ENCODE results near the gene E2F8. TPM values are rescaled to one million over a fixed set of nuclear protein-coding genes. Genes with fewer than 3 reads are reported as not detected.

E2F8 gene
- polyA plus RNA-seq, 5 donors, result 29.9 to 73.4 (median 47.4) TPM

DNA sequence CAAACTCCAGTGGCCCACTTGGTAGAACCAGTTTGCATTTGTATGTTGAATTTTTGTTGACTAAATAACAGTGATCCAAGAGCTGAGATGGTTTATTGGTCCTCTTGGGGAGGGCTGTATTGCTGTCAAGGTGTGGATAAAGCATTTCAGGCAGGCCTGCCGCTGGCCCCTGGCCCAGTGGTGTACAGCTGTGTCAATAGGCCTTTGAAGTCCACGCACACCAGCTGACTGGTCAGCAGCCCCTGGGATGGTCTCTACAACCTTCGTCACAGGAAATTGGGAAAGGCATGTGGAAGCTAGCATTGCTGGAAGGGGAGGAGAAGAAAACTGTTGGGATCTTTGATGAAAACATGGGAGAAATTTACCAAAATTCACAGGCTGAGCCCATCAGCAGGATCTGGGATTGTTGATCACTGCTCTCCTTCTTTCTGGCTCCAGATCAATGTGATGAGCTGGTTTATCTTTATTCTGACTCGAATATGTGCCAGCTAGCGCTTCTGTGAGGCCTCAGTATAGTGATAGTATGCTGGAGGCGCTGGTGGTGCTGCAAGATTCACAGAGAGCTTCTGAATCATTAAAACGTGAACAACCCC lies 12.5 kb upstream of the E2F8 start:
- no peak for DNase-seq

DNA sequence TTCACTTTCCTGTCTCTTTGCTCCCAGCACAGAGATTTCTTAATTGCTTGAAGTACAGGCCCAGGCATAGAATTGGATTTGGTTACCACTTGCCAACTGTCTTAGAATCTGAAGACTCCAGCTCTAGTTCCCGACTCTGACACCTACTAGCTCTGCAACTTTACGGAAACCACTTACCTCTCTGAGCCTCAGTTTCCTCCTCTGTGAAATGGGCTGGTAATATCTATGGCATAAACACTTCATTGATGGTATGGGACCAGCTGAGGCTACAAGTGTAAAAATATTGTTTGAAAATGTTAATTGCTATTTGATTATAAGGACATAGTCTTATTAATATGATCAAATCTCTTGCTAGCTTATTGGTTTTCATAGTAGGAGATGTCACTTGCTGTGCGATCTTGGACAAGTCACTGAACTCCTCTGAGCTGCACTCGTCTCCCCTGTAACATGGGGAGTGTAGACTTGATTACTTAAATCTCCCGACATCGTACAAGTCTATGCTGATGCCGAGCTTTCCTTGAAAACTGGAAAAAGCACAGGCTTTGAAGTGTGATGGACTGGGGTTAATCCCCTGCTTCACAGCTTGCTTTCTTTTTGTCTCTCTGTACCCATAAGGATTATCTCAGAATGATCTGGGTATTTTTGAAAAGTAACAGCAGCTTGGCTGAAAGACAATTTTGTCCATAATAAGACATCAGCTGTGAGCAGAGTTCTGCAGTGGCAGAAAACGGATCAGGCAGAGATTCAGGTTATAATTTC lies 11.8 kb upstream of the E2F8 start:
- DNase-seq, result no peak

DNA sequence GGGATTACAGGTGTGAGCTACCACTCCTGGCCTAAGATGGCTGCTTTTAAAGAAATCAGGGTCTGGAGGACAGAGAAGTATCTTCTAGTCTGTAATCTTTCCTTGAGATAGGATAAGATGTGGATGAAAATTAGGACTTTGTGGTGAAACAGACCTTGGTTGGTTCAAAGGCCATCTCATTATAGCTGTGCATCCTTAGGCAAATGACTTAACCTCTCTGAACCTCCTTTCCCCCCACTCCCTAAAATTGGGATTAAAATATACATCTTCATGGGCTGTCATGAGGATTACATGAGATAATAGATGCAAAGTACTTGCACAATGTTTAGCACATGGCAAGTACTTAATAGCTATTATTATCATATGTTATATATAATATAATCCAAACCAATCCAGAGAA lies 10.8 kb upstream of the E2F8 start:
- DNase-seq, result no peak

DNA sequence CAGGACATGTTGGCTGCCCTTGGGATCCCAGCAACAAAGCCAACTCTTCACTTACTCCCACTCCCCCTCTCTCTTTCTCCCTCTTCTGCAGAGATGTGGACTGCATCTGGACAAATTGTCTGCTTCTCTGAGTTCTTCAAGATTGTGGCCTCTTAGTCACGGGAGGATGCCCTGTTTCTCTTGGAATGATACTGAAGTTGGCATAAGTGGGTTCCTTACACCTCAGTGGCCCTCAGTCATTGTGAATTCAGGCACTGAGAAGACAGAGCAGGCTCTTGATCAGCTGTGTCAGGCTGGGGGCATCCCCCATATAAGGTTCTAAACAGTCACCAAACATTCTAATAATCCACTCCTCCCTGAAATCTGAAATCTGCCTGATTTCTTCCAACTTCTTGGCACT lies 6.1 kb upstream of the E2F8 start:
- DNase-seq, result no peak

DNA sequence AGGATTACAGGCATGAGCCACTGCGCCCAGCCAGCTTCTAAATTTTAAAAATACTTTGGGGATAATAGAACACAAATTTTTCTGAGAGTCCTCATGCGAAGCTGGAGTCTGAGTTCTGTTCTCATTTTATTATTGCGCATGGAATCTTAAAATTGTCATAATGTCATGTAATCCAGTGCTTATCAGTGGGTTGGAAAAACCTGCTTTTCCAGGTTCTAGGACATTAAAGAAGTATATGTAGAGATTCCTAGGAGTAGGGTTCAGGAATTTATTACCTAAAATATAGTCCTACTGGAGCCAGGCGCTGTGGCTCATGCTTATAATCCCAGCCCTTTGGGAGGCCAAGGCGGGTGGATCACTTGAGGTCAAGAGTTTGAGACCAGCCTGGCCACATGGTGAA lies 4.6 kb upstream of the E2F8 start:
- no peak for DNase-seq

DNA sequence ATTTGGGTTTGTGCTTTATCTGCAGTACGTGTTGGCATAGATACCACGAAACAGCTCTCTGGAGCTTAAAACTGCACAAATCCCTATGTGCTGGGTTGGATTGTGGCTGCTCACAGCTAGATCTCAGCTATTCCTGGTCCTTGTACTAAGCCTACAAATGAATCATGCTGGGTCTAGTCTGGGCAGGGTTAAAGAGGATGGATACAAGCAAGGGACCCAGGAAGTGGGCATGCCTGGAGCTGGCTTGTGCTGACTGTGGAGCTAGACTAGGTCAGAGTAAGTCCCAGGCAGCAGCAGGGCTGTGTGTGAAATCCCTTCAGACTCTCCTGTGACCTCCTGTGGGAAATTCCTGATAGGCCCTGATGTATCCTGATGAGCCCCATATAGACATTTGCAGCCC lies 3.9 kb upstream of the E2F8 start:
- no peak for DNase-seq

DNA sequence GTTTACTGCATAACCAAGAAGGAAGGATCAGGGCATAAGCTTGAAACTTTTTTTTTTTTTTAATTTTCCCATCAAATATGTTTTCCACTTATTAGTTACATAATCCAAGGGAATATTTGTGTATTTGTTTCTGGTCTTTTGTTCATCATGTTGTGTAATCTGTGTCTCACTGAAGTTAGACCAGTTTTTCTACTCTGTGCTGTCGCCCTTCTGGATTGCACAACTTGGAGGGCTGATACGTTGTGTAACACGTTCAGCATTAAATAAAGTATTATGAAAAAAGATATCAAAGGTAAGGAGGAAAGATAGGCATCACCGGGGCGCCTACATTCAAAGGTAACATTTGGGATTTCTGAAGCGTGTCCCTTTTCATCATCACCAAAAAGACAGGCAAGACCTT lies 3.3 kb upstream of the E2F8 start:
- peak in 1 of 2 donors; percentile 34 for DNase-seq

DNA sequence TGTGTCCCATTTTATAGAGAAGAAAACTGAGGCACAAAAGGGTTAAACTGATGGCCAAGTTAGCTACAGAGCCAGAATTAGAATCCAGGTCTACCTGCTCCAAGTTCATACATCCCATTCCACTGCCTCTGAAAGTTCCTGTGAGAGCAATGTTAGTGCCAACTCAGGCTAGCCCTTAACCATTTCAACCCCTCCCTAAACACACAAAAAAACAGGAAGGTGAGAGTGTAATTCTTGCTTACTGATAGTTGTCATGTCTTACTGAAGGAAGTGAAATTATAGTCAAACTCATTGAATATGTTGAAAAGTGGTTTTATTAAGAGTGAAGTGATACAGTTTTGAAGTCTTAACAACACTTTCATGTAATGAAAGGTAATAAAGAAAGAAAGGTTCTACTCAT lies 2.9 kb upstream of the E2F8 start:
- peak in 1 of 2 donors; percentile 3 for DNase-seq

DNA sequence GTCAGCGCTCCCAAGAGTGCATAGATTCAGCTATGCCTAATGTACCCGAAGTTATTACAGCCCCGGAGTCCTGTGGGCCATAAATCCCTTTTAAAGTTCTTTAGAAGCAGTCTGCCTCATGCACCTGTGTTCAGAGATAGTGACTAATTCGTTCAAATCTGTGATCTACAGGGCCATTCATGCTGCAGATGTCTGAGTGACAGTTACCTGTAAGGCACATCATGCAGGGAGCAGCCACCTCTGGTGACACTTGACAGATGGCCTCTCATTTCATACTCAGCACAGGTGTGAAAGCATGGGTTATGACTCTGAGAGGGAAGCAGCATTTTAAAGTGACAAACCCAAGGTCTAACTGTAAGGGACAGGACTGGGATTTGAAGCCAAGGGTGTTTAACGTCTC lies 2.4 kb upstream of the E2F8 start:
- DNase-seq, result no peak

DNA sequence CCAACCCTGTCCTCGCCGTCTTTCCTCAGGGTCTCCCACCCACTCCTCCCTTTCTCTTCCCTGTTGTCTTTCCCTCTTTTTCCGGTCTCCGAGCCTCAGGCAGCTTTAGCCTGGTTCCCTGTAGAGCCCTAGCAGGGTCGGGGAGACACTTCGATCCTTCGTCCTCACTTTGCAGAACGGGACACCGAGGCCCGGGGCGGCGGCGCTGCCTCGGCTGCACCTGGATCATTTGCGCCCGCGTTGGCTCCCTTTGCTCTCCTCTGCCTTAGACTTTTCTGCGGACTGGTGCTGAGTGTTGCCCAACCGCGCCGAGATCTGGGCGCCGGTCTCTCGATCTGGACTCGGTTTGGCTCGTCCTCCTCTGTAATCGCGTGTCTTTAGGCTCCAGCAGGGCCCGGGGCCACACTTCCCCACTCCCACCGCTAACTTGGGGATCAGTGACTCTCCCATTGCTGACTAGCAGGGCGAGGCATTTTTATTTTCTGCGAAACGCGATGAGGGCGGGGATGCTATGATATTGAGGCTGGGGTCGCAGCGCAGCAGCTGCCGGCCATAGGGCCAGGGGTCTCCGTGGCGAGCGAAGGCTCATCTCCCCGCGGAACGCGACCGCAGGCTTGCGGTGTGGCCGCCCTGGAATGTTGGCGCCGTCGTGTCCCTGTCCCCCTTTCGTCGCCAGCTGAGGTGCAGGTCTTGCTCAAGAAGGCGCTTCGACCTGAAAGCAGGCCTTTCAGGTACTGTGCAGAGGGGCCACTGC lies 1.6 kb upstream of the E2F8 start:
- peak in 1 of 2 donors; percentile 8 for DNase-seq

DNA sequence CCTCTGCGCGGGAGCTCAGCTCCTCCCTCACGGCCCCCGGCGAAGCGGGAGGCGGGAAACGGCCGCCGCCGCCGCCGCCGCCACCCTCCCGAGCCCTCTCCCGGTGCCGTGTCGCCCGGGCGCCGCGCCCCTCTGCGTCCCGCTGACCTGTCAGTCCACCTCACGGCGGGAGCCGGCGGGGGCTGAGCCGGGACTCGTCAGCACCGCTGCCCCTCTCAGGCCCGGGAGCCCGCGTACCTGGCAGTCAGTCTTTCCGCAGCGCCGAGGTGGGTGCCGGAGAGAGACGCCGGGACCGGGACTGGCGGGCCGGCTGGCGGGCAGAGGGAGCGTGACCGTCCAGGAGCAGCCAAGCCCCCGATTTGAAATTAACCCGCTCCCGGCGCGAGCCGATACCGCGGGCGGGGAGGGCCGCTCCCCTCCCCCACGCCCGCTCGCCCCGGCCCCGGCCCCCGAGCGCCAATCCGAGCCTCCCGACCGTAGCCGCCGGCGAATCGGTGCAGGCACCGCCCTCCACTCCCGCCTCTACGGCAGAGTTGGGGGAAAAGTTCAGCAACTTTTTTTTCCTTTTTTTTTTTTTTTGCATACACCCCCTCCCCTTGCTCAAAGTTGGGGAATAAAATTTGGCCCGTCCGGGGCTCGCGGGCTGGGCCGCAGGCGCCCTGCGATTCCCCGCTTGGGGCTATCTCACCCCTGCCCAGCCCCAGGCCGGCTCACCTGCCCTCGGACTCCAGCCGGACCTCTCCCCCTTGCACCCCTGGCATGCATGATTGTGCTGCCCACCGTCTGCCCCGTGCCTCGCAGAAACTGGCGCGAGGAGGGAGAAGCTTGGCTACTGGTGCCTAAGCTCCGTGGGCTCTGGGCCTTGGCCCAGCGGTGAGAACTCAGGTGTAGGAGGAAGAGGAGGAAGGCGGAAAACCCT lies 774 bp upstream of the E2F8 start:
- peak in 1 of 2 donors; percentile 18 for DNase-seq

DNA sequence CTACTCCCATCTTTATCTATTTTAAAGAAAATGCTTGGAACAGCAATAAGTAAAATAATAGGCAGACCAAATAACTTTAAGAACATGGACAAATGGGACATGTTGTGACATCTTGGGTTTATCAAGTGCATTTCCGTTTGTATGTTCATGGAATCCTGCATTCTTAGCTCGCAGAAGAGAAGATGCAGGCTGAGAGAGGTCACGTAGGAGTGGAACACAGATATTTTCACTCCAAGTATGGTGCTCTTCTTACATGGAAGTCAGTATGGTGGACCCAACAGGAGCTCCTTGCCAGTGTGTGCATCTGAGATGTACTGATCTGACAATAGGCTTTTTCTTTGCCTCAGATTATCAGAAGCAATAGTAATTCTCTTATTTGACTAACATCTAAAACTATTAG lies 1.7 kb downstream of the E2F8 start:
- DNase-seq, result no peak

DNA sequence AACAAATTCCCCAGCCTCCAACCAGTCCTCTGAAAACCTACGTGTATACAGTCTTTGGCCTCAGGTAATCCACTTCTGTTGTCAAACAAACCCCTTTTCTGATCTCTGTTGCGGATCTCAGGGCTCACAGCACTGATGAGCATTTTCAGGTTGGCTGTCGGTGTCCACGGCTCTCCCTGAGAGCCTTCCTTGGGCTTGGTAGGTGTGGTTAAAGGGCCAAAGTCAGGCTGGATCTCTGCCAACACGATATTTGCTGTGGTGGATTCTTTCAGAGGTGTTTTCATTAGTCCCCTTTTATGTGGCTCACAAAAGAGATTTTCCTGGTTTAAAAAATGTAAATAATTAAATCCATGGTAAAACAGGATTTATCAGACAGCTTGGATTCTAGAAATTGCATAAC lies 2.9 kb downstream of the E2F8 start:
- peak in 1 of 2 donors; percentile 7 for DNase-seq

DNA sequence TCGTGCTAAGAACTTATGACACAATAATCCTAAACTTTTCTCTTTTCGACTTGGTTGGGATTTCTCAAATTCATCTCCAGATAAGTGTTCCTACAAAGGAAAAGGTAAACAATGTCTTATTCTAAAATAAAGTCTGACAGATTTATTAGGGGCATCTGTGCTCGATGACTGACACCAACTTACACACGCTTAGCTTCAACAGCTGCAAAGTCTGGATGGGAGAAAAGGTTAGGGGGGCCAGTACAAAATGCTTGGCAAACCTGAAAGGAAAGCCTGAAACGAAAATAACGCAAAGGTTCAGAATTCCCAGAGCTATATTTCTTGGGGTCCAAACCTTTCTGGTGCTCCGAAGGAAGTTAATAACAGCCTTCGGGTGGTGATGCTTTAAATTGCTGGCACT lies 3.4 kb downstream of the E2F8 start:
- DNase-seq, result no peak

DNA sequence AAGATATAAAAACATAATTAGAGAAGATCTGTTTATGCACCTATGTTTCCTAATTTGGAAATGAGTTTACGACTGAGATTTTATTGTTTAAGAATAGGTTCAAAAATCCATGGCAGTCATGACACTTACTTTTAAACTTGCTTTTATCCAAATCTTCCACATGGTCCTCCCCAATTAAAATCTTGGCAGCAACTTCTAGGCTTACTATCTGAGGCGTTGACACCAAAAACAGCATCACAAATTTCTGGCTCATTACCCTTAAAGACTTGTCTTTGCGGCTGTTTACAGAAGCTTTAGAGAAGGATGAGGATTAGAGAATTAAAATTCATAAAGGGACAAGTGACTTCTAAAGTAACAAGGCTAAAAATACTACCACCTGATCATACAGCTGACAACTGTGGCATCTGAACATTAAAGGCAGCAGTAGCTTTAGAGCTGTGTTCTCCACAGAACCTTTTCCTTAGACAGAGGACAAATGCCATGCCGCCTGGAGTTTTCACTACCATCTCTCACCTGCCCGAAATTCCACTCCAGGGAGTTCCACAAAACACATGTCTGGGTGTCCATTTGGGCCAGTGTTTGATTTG lies 6.4 kb downstream of the E2F8 start:
- DNase-seq, result no peak

DNA sequence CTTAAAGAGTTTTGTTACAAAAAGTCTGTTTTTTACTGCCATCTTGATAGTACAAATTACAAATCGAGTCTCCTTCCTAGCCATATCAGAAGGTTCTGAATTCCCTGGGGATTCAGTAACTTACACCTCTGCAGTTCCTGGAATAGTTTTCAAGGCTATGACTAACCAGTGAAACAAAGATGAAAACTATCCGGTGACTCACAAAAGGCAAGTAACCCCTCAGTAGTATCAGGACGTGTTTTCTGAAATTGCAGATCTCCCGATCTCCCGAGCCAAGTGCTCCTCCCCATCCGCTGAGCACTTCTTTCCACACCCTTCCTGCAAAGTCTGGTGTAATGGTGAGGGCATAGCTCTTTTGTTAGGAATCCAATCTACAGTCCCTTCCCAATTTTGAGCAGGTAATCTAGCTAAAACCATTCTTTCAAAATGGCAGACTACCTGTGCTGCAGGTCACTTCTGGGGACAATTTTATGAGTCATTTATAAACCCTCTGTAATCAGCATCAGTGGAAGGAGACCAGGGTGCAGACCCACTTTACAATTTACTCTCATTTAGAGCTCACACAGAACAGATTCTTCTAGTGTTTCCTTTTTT lies 7.7 kb downstream of the E2F8 start:
- no peak for DNase-seq

DNA sequence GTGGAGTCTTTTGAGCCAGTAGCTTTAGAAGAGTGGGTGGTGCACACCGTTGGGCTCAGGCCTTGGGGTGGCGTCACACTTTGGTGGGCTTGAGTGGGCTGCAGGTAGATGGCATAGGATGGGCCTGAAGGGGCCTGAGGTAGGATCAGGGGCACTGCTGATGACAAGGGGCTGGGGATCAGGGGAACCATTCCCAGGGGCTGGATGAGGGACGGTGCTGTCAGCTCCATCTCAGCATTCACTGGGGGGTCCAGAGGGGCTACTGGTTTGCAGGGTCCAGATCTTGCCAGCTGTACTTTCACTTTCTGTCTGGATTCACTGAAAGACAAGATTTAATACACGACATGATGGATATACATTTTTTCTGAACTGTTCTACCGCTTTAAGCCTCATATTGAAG lies 11.1 kb downstream of the E2F8 start:
- DNase-seq, result no peak

DNA sequence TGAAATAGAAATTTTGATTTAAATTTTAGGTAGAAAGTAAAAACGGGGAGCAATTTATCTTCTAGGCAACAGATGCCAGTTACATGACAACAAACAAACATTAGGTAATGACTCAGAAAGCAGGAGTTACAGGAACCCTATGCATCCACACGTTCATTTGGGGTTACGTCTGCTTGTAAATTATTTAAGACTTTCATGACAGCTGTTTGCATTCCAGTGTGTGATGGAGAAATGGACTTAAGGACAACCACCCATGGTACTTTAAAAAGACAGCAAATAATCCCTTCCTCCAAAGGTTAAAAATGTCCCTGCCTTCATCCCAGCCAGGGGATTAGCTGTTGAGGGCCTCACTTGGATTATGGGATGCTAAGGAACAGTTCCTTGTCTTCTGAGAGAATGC lies 11.8 kb downstream of the E2F8 start:
- no peak for DNase-seq

DNA sequence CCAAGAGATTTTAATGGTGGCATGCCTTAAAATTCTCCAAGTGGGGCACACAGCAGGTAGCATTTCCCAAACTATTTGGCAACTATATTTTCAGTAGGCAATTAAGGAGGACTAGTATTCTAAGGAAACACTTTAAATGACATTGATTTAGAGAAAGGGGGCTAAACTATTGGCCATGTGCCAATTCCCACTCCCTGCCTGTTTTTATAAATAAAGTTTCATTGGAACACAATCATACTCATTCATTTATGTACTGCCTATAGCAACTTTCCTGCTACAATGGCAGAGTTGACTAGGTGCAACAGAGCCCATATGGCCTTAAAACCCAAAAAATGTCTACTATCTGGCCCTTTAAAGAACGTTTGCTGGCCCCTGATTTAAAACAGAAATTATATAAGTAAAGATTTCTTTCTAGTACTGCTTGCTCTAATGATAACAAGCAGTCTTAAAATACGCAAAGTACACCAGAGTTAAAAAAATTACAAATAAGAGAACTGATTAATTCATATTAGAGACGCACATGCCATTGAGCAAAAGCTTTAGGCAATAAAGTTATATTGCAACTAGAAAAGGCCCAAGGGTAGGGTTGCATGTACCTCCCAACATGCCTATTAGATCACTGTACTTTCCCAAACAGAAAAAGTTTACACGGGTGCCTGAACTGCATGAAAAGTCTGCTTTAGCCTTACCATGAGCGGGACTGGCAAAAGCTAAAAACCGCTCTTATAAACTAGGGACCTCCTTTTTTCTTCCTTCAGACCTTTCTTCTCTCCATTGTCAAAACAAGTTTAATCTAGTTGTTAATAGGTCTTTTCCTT lies 14.2 kb downstream of the E2F8 start:
- DNase-seq, result no peak

DNA sequence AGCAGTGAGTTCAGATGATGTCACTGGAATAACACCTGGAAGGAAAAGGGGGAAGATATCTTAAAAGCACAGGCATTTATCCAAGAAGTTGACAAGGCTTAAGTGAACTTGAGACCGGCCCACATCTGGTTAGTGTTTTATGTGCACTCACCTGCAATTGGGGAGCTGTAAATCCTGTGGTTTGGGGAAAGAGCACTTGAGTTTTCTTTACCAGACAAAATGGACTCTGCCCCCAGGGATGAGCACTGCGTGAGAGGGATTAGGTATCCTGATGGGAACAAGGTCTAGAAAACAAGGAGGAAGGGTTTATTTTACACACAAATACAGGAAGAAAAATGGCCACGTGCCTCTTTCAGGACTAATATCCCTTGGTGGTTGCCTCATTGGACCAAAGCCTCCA lies 15.2 kb downstream of the E2F8 start:
- DNase-seq, result no peak

Data from right lung (tissue), 5 donors.